Muscle layer of colon (tissue), 2 donors: ENCODE data around the gene PCDHA10.
"Not testable (repeated sequence)": the region's sequence is repeated elsewhere in the genome, so short reads cannot be mapped to it uniquely, and the experiment has no call there.

Source experiments
- H3K27ac ChIP-seq: one replicate; pipeline ENCODE4 v1.7.0; 2013; ENCODE audit warnings: low read depth, mild to moderate bottlenecking, low read length, moderate library complexity
- H3K27me3 ChIP-seq, 2 donors: one replicate each; pipeline ENCODE4 v1.7.0; 2013; ENCODE audit warnings: low read length in 2 of 2, mild to moderate bottlenecking in 2 of 2; ENCODE audit not compliant: insufficient read depth in 2 of 2, control insufficient read depth in 1 of 2
- H3K36me3 ChIP-seq: one replicate; pipeline ENCODE4 v1.7.0; 2013; ENCODE audit warnings: mild to moderate bottlenecking, low read length; ENCODE audit not compliant: insufficient read depth
- H3K4me1 ChIP-seq: one replicate; pipeline ENCODE4 v1.7.0; 2013; ENCODE audit warnings: mild to moderate bottlenecking, low read length; ENCODE audit not compliant: insufficient read depth
- H3K4me3 ChIP-seq, 2 donors: one replicate each; pipeline ENCODE4 v1.7.0; 2013; ENCODE audit warnings: low read length in 2 of 2, low read depth in 1 of 2, mild to moderate bottlenecking in 1 of 2, moderate library complexity in 1 of 2
- H3K9ac ChIP-seq: one replicate; pipeline ENCODE4 v1.7.0; 2013; ENCODE audit warnings: low read length
- H3K9me3 ChIP-seq: one replicate; pipeline ENCODE4 v1.7.0; 2013; ENCODE audit warnings: mild to moderate bottlenecking, low read length
- donor health status: abdominal sarcoma.
- donor health status: Adenocarcinoma of cecum.

PCDHA10 gene

GRCh38 chr5:140857177-140857986, 1.7 kb downstream of the PCDHA10 start:
- Histone ChIP-seq H3K36me3 (no peaks in the 10 kb centered on the region), H3K9ac (no peak overlapping the region), H3K4me3 (no peak overlapping the region), H3K27me3 (no peaks in the 10 kb centered on the region), H3K9me3 (peaks cover 4% of the 10 kb centered on the region), H3K27ac (no peak overlapping the region), H3K4me1 (no peaks in the 10 kb centered on the region)

GRCh38 chr5:140857987-140858240, 2.2 kb downstream of the PCDHA10 start:
- Histone ChIP-seq H3K9ac (no peak overlapping the region), H3K9me3 (peaks cover 4% of the 10 kb centered on the region), H3K4me3 (no peak overlapping the region), H3K36me3 (no peaks in the 10 kb centered on the region), H3K27me3 (no peaks in the 10 kb centered on the region), H3K4me1 (no peaks in the 10 kb centered on the region), H3K27ac (no peak overlapping the region)

GRCh38 chr5:140862441-140863295, 7.0 kb downstream of the PCDHA10 start:
- peaks cover 4% of the 10 kb centered on the region for H3K9me3 ChIP-seq
- H3K4me1 ChIP-seq, result no peaks in the 10 kb centered on the region
- no peak overlapping the region for H3K27ac ChIP-seq
- no peaks in the 10 kb centered on the region for H3K27me3 ChIP-seq
- no peaks in the 10 kb centered on the region for H3K36me3 ChIP-seq
- H3K4me3 ChIP-seq, result no peak overlapping the region
- H3K9ac ChIP-seq, result no peak overlapping the region

GRCh38 chr5:140868721-140869554, 13.2 kb downstream of the PCDHA10 start, which contains the start of gene PCDHA11:
Gene PCDHA11, plus strand, starts transcription at chr5:140868957. Its CDS starts 147 bp downstream, at chr5:140869104.
- no peak within 1 kb of the TSS for H3K9ac ChIP-seq
- no peaks in the 10 kb centered on the region for H3K9me3 ChIP-seq
- no peak within 1 kb of the TSS for H3K4me3 ChIP-seq
- H3K36me3 ChIP-seq, result no peaks in the 10 kb centered on the region
- H3K27ac ChIP-seq, result no peak within 1 kb of the TSS
- no peaks in the 10 kb centered on the region for H3K4me1 ChIP-seq
- peaks cover 0 to 7% of the 10 kb centered on the region in 2 donors for H3K27me3 ChIP-seq

GRCh38 chr5:140869555-140869886, 13.8 kb downstream of the PCDHA10 start:
- Histone ChIP-seq H3K27ac (no peak overlapping the region), H3K9me3 (no peaks in the 10 kb centered on the region), H3K36me3 (no peaks in the 10 kb centered on the region), H3K4me3 (no peak overlapping the region), H3K27me3 (peaks cover 0 to 7% of the 10 kb centered on the region in 2 donors), H3K4me1 (no peaks in the 10 kb centered on the region), H3K9ac (no peak overlapping the region)

- H3K4me1 ChIP-seq, result no peaks in the 10 kb centered on the region
- H3K36me3 ChIP-seq, result no peaks in the 10 kb centered on the region
- peaks cover 0 to 7% of the 10 kb centered on the region in 2 donors for H3K27me3 ChIP-seq
- no peak overlapping the region for H3K9ac ChIP-seq
- no peak overlapping the region for H3K4me3 ChIP-seq
- no peak overlapping the region for H3K27ac ChIP-seq
- H3K9me3 ChIP-seq, result no peaks in the 10 kb centered on the region
Measured at GRCh38 chr5:140870221-140871201, 14.8 kb downstream of the PCDHA10 start.

GRCh38 chr5:140875085-140876065, 19.7 kb downstream of the PCDHA10 start, which contains the start of gene PCDHA12:
Gene PCDHA12, plus strand, starts transcription at chr5:140875308. Its CDS starts 165 bp downstream, at chr5:140875473.
- H3K9me3 ChIP-seq, result peaks cover 5% of the 10 kb centered on the region
- no peaks in the 10 kb centered on the region for H3K4me1 ChIP-seq
- peaks cover 0 to 12% of the 10 kb centered on the region in 2 donors for H3K27me3 ChIP-seq
- no peak within 1 kb of the TSS for H3K27ac ChIP-seq
- no peaks in the 10 kb centered on the region for H3K36me3 ChIP-seq
- H3K9ac ChIP-seq, result no peak within 1 kb of the TSS
- H3K4me3 ChIP-seq, result no peak within 1 kb of the TSS

- H3K27me3 ChIP-seq, H3K27ac ChIP-seq, H3K9me3 ChIP-seq, H3K4me1 ChIP-seq, H3K4me3 ChIP-seq, H3K36me3 ChIP-seq, H3K9ac ChIP-seq: not testable (repeated sequence)
Measured at GRCh38 chr5:140876541-140877261, 21.0 kb downstream of the PCDHA10 start.

- H3K27me3 ChIP-seq, result peaks cover 0 to 5% of the 10 kb centered on the region in 2 donors
- no peak overlapping the region for H3K9ac ChIP-seq
- H3K4me3 ChIP-seq, result no peak overlapping the region
- H3K36me3 ChIP-seq, result no peaks in the 10 kb centered on the region
- H3K27ac ChIP-seq, result no peak overlapping the region
- H3K4me1 ChIP-seq, result no peaks in the 10 kb centered on the region
- peaks cover 5% of the 10 kb centered on the region for H3K9me3 ChIP-seq
Measured at GRCh38 chr5:140877262-140877581, 21.5 kb downstream of the PCDHA10 start.
